ENCODE data around the gene PECR.

PECR gene

DNA sequence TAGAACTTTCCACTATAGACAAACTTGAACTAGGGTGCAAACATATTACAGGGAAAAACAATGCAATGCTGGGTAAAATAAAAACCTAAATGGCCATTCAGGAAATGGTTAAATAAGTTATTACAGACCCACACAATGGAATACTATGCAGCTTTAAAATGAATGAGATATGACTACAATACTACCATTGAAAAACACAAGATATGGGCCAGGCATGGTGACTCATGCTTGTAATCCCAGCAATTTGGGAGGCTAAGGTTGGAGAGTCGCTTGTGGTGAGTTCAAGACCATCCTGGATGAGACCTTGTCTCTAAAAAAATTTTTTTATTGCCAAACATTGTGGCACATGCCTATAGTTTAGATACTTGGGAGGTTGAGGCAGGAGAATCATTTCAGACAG lies 6.8 kb downstream of the PECR start:
- intact Hi-C loops (cut with DNase I) = no loop called here
- DNase-seq = no peak

GRCh38 chr2:216074380-216074779 lies 7.2 kb downstream of the PECR start:
- DNase-seq = no peak
- intact Hi-C loops (cut with DNase I) = no loop called here

DNA sequence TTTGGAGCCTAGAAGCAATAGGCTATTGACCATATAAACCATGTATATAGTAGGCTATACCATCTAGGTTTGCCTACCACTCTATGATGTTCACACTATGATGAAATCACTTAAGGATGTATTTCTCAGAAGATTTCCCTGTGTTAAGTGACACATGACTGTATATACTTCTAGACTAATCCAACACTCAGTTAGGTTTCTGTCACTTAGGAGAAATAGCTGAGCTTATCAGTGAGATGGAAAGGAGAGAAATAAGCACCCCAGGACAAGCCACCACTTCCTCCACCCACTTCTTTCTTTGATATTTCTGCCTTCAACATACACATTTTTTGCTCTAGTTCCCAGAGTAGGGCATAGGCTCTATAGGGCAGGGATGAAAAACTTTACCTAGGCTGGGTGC lies 7.8 kb downstream of the PECR start:
- intact Hi-C loops (cut with DNase I) = no loop called here
- no peak for DNase-seq

GRCh38 chr2:216072473-216072872 lies 9.1 kb downstream of the PECR start:
- intact Hi-C loops (cut with DNase I) = no loop called here
- DNase-seq = no peak

DNA sequence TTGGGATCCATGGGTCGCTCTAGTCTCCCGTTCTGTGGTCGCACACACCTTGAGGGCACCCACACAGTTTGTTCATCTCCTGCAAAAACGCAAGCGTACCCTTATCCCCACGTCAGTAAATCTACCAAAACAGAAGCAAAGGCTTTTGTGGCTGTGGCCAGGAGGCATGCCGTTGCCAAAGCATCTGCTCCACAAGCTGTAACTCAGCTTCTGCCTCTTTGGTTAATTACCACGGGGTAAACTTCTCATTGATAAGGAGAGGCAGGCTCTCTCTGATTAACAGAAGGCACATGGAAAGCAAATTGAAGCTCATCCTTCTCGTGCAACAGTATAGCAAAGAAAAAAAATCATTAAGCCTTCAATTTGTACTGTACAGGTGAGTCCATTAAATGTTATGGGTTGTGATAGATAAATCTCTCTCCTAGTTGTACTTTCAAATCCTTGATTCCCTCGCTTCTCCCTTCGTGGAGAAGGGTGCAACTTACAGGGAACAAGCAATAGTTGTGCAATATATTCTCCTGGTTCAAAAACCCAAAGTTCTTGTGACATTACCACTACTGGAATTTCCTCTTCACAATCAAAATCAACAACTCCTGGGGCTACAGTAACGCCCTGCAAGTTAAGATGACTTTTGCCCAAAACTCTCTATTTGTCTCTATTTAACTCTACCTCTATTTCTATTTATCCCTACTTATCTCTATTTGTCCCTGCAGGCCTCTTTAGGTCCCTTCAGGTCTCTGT lies 10.3 kb downstream of the PECR start:
- intact Hi-C loops (cut with DNase I) = no loop called here
- no peak for DNase-seq

DNA sequence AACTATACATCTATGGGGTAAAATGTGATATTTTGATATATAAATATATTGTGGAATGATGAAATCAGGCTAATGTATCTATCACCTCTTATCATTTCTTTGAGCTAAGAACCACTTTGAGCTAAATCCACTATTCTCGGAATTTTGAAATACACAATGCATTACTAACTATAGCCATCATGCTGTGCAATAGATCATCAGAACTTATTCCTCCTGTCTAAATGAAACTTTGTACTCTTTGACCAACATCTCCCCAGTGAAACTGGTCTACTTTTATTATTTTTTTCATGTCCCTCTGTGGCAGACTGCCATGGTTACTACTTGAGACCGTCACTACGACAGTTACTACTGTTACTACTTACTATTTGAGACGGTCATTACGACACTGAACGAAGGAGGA lies 11.4 kb downstream of the PECR start:
- intact Hi-C loops (cut with DNase I) = no loop called here
- DNase-seq = no peak

- intact Hi-C loops (cut with DNase I) = no loop called here
- DNase-seq = no peak
These were observed 12.6 kb downstream of the PECR start for GRCh38 chr2:216069028-216069427.

DNA sequence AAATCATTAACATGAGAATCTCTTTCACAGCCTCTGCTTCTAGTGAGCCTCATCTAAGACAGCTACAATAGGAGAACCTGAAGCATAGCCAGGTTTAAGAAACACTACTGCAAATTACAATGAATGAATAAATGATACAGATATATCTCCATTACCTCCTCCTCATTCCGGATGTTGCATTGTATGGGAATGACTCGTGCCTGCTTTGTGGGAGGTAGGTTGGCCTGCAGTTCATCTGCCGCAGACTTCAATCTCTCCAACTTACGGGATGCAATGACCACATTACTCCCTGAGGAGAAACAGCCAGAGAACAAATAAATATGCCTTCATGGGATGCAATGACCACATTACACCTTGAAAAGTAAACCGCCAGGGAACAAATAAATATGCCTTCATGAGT lies 15.4 kb downstream of the PECR start:
- no peak for DNase-seq
- intact Hi-C loops (cut with DNase I) = no loop called here

- DNase-seq = no peak
- intact Hi-C loops (cut with DNase I) = no loop called here
These were observed 16.9 kb downstream of the PECR start for GRCh38 chr2:216064665-216065064.

GRCh38 chr2:216064014-216064630 lies 17.5 kb downstream of the PECR start:
- intact Hi-C loops (cut with DNase I) = no loop called here
- no peak for DNase-seq

DNA sequence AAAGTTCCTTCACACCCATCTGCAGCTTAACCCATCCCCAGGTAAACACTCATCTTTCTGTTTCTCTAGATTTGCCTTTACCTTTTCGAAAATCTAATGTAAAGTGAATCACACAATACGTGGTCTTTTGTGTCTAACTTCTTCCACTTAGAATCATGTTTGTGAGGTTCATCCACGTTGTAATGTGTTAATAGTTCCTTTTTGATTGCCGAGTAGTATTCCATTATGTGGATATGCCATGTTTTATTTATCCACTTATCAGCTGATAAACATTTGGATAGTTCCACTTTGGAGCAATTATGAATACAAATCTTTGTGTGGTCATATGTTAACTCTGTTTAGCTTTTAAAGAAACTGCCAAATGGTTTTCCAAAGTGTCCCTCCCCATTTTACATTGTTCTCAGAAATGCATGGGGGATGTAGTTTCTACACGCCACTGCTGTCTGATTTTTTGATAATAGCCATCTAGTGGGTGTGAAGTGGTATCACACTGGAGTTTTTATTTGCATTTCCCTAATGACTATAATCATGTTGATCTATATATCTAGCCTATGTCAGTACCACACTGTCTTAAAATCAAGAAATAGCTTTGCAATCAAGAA lies 22.3 kb downstream of the PECR start:
- DNase-seq = no peak

GRCh38 chr2:216057688-216058193 lies 23.9 kb downstream of the PECR start:
- DNase-seq = no peak
- intact Hi-C loops (cut with DNase I) = no loop called here

More for the DNA sequence above, 22.3 kb downstream of the PECR start:
- intact Hi-C loops (cut with DNase I) = no loop called here

DNA sequence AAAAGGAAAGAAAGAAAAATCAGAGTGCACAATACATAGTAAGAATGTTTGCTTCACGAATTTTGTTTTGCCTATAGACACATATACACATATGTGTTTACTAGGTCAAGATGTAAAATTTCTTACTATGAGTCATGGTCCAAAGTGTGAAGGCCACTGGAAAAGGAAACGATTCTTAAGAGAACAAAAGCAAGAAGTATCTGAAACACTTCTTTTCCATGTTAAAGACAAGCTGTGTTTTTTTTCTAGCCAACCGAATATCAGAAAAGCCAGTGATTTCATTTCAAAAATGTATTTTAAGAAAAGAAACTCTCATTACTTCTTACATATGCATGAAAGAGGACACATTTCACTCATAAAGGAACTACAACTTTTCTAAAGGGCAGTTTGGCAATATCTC lies 24.9 kb downstream of the PECR start:
- DNase-seq = no peak
- intact Hi-C loops (cut with DNase I) = no loop called here

- no peak for DNase-seq
- intact Hi-C loops (cut with DNase I) = no loop called here
These were observed 25.9 kb downstream of the PECR start for GRCh38 chr2:216055680-216056079.

DNA sequence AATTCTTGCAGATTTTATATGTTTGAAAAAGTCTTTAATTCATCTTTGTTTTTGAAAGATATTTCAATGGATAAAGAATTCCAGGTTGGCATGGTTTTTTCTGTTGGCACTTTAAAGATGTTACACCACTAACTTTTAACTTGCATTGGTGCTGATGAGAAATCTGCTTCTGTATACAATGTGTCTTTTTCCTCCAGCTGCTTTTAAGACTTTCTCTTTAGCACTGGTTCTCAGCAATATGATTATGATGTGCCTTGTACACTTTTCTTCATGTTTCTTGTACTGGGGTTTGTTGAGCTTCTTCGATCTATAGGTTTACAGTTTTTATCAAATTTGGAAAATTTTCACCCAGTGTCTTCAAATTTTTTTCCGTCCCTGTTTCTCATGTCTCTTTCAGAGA lies 29.2 kb downstream of the PECR start:
- intact Hi-C loops (cut with DNase I) = no loop called here
- DNase-seq = no peak

DNA sequence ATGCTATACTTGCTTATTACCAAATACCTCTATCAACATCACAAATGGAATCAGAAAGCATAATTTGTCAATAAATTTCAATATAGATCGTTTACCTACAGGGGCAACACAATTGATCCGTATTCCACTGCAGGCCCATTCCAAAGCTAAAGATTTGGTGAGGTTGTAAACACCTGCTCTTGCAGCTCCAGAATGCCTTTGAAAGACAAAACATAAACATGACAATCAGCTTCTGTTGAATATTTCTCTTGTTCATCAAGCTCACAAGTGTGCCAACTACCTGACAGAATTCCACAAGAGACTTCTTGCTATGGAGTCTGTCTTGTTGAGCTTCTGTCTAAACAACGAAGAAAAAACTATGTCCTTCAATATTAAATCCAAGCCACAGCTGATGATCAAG lies 30.3 kb downstream of the PECR start:
- DNase-seq = no peak
- intact Hi-C loops (cut with DNase I) = no loop called here

DNA sequence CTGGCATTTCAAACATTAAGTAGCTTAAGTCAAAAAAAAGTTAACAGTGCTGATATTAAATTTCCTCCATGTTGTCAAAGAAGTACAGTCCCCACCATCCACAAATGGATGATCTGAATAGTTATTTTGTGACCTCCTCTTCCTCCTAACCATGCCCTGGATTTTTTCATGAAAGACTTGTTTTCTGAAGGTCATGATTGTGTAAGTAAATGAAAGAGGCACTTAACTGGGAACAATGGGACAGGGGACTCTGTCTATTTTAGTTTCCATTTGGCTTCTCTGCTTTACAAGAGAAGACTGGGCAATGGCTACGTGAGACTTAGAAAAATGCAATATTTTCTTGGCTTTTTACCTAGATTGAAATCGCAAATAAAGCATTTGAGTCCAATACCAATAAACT lies 32.2 kb downstream of the PECR start:
- intact Hi-C loops (cut with DNase I) = no loop called here

GRCh38 chr2:216047397-216047796 lies 34.2 kb downstream of the PECR start:
- intact Hi-C loops (cut with DNase I) = no loop called here

More for the DNA sequence above, 32.2 kb downstream of the PECR start:
- DNase-seq = no peak

GRCh38 chr2:216044883-216045486 lies 36.6 kb downstream of the PECR start:
- intact Hi-C loops (cut with DNase I) = no loop called here
- no peak for DNase-seq

More at GRCh38 chr2:216047397-216047796, 34.2 kb downstream of the PECR start:
- no peak for DNase-seq

DNA sequence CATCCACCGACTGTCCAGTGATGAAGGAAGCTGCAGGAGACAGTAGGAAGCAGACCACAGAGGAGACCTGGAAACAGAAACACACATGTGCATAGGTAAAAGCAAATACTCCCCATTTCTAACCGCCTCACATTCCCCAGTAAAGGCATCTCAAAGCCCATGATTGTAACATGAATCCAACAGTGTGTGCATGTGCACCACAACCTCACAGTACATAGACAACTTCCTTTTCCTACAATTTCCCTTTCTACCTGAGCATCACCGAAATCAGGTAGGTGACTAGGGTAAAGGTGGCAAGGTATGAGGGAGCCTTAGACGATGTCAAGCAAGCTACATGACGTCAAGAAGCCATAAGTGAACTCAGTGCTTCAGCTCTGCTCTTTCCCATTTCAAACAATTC lies 37.7 kb downstream of the PECR start:
- intact Hi-C loops (cut with DNase I) = no loop called here
- DNase-seq = no peak

- intact Hi-C loops (cut with DNase I) = no loop called here
- DNase-seq = no peak
These were observed 40.2 kb downstream of the PECR start for GRCh38 chr2:216041438-216041837.

Data from posterior cingulate gyrus (tissue), 11 donors.